Myocyte (in vitro differentiated cells): ENCODE results near the gene CLECL1. TPM values are rescaled to one million over a fixed set of nuclear protein-coding genes. Genes with fewer than 3 reads are reported as not detected.
"Not testable (repeated sequence)": the region's sequence is repeated elsewhere in the genome, so short reads cannot be mapped to it uniquely, and the experiment has no call there.

Source experiments
- DNase-seq: peaks from one replicate; pipeline ENCODE4 v3.0.0-alpha.2; 2012; ENCODE audit warnings: low read depth
- total RNA-seq: library from RNA; depleted of rRNA; stranded (reverse); fragments of >200 nt; gene quantifications from 2 replicates; pipeline ENCODE4 v1.2.3, GENCODE V29; 2014

CLECL1 gene
- total RNA-seq, 1 donor from 2014 or later: not detected

DNA sequence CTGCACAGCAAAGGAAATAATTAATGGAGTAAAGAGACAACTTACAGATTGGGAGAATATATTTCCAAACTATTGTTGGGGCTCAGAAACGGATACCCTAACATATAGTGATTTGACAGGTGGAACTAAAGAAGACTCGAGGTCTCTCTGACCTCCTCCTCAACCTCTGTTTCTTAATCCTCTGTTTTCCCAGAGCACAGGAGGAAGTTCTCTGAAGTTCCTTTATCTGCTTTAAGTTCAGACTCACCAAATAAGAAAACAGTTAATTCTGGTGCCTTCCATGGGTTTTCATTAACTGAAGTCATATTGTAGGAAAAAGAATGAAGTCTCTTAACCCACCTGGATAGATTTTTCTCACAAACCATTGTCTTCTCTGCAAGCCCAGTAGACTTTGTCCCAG, 34.2 kb downstream of the CLECL1 start:
- DNase-seq: no peak

DNA sequence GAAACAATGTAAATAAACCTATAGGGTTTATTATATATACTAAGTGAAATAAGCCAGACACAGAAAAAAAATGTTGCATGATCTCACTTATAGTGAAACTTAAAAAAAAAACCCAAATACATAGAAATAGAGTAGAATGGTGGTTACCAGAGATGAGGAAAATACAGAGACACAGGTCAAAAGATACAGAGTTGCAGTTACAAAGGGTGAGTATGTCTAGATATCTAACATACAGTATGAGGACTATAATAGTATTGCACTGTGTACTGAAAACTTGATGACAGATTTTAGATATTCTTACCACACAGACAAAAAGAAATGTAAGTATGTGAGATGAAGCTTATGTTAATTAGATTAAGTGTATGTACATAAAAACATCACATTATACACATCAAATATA, 35.3 kb downstream of the CLECL1 start:
- DNase-seq: no peak

DNA sequence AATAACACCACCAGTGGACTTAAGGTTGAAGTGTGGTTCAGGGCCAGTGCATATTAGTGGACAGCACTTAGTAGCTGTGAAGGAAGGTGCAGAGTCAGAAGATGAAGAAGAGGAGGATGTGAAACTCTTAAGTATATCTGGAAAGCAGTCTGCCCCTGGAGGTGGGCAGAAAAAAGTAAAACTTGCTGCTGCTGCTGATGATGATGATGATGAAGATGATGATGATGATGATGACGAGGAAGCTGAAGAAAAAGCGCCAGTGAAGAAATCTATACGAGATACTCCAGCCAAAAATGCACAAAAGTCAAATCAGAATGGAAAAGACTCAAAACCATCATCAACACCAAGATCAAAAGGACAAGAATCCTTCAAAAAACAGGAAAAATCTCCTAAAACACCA, 37.2 kb downstream of the CLECL1 start:
- DNase-seq: not testable (repeated sequence)

DNA sequence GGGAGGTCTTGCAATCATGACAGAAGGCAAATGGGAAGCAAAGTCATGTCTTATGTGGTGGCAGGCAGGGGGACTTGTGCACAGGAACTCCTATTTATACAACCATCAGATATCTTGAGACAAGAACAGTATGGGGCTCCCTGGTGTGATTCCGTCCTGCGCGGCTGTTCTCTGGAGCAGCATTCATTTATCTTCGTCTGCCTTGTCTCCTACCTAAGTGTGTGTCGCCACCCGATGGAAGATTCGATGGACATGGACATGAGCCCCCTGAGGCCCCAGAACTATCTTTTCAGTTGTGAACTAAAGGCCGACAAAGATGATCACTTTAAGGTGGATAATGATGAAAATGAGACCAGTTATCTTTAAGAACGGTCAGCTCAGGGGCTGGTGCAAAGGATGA, 37.7 kb downstream of the CLECL1 start:
- not testable (repeated sequence) for DNase-seq

DNA sequence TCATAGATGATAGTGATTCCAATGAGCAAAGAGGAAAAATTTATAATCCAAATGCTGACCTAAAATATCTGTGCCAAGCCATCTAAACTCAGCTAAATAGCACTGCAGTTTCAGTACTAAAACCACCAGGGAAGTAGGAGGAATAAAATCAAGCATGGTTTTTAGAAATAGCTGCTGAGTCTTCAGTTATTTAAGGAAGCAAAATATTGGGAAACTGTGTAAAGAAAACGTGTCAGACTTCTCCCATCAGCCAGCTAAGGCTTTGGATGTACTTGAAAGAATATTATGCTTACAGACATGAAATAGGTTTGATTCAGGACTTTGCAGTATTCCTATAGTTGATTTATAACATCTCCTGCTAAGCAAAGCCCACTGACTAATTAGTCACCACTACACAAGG, 38.7 kb downstream of the CLECL1 start:
- DNase-seq: no peak

DNA sequence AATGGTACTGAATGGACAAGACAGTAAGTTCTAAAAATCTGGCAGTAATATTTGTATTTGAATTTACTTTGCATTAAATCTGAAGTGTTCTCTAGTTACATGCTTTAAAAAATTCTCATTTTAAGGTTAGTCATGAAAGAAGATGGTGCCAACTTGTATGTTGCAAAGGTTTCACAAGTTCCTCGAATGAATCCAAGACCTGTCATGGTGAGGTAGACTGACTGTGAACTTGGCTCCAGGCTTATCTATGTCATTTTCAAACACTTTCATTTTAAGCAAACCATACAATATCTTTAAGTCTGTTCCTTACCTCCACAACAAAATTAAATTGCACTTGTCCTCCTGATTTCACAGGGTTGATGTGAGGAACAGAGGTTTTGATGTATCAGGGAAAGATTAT, 40.0 kb downstream of the CLECL1 start:
- DNase-seq: no peak

DNA sequence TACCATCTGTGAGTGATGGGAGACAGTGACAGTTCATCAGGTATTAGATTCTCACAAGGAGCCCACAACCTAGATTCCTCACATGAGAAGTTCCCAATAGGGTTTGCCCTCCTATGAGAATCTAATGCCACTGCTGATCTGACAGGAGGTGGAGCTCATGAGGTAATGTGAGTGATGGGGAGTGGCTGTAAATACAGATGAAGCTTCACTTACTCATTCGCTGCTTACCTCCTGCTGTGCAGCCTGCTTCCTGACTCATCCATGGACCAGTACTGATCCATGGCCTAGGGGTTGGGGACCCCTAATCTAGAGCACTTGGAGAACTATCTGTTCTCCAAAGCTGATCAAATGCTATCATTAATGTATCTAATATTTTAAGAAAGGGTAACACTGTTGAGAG, 45.7 kb downstream of the CLECL1 start:
- DNase-seq: no peak

DNA sequence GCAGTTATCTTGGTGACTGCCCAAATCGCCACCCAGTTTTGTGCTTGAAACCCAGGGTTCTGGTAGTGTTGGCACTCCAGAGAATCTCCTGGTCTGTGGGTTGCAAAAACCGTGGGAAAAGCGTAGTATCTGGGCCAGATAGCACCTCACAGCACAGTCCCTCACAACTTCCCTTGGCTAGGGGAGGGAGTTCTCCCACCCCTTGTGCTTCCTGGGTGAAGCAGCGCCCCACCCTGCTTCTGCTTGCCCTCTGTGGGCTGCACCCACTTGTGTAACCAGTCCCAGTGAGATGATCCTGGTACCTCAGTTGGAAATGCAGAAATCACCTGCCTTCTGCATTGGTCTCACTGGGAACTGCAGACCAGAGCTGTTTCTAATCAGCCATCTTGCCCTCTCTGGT, 47.0 kb downstream of the CLECL1 start:
- no peak for DNase-seq

DNA sequence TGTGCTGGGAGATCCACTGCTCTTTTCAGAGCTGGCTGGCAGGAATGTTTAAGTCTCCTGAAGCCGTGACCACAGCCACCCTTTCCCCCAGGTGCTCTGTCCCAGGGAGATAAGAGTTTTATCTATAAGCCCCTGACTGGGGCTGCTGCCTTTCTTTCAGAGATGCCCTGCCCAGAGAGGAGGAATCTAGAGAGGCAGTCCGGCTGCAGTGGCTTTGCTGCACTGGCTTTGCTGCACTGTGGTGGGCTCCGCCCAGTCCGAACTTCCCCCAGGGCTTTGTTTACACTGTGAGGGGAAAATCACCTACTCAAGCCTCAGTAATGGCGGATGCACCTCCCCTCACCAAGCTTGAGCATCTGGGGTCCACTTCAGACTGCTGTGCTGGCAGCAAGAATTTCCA, 47.5 kb downstream of the CLECL1 start:
- DNase-seq: not testable (repeated sequence)

DNA sequence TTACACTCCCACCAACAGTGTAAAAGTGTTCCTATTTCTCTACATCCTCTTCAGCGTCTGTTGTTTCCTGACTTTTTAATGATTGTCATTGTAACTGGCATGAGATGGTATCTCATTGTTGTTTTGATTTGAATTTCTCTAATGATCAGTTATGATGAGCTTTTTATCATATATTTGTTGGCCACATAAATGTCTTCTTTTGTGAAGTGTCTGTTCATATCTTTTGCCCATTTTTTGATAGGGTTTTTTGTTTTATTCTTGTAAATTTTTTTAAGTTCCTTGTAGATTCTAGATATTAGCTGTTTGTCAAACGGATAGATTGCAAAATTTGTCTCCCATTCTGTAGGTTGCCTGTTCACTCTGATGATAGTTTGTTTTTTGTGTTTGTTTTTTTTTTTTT, 49.9 kb downstream of the CLECL1 start:
- DNase-seq: not testable (repeated sequence)

DNA sequence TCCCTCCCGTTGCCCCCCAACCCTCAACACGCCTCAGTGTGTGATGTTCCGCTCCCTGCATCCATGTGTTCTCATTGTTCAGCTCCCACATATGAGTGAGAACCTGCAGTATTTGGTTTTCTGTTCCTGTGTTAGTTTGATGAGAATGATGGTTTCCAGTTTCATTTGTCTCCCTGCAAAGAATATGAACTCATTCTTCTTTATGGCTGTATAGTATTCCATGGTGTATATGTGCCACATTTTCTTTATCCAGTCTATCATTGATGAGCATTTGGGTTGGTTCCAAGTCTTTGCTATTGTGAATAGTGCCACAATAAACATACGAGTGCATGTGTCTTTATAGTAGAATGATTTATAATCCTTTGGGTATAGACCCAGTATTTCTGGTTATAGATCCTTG, 50.4 kb downstream of the CLECL1 start:
- not testable (repeated sequence) for DNase-seq

DNA sequence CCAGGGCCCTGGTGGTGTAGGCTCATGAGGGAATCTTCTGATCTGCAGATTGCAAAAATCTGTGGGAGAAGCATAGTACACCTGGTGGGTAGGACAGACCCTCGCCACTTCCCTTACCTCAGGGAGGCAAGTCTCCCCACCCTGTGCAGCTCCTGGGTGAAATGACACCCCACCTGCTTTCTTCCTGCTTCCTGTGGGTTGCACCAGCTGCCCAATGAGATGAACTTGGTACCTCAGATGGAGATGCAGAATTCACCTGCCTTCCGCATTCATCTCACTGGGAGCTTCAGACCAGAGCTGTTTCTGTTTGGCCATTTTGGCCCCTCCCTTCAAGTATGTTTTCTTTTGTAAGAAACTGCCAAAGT, 58.7 kb downstream of the CLECL1 start:
- no peak for DNase-seq

DNA sequence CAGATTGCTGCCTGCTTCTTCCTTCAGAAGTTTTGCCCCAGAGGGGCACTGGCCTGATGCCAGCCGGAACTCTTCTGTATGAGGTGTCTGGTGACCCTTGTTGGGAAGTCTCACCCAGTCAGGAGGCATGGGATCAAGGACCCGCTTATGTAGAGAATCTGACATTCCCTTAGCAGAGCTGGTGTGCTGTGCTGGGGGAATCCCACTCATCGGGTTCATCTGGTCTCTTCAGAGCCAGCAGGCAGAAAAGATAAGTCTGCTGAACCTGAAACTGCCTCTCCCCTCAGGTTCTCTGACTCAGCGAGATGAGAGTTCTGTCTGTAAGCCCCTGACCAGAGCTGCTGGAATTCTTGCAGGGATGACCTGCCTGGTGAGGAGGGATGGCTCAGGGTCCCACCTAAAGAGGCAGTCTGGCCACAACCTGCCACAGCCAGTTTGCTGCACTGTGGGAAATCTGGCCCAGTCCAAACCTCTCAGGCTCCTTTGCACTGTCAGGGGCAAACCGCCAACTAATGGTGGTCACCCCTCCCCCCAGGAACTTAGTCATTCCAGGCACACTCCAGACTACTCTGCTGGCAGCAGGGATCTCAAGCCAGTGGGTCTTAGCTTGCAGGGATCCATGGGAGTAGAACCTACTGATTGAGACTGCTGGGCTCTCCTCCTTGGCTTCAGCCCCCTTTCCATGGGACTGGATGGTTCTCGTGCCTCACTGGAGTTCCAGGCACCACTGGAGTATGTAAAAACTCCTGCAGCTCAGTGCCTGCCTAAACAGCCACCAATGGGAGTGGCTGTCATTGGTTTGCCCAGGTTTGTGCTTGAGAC, 59.3 kb downstream of the CLECL1 start:
- peak; percentile 91 for DNase-seq

Other genes starting within 250 kb of the CLECL1 start
- gene KLRB1, start 125.2 kb downstream of the CLECL1 start, total RNA-seq: not detected in 2 replicates
- gene CLEC2D, start 63.4 kb downstream of the CLECL1 start, total RNA-seq: 4.2 and 6.6 TPM in 2 replicates
- gene CD69, start 27.8 kb upstream of the CLECL1 start, total RNA-seq: not detected in 2 replicates
- not detected in 2 replicates for gene KLRF1, start 94.4 kb upstream of the CLECL1 start, total RNA-seq
- gene CLEC2B, start 136.3 kb upstream of the CLECL1 start, total RNA-seq: 8.9 and 15.2 TPM in 2 replicates
- not detected in 2 replicates for gene KLRF2, start 148.4 kb upstream of the CLECL1 start, total RNA-seq
- gene CLEC2A, start 199.3 kb upstream of the CLECL1 start, total RNA-seq: not detected in 2 replicates
- gene CLEC12A, start 238.3 kb upstream of the CLECL1 start, total RNA-seq: not detected in 2 replicates